GM12875 (cell line): Measurements from ENCODE around the gene STAP2.
"Not testable (repeated sequence)": the region's sequence is repeated elsewhere in the genome, so short reads cannot be mapped to it uniquely, and the experiment has no call there.

ENCODE experiments used
- H3K4me3 ChIP-seq: one replicate; pipeline ENCODE4 v1.5.1; 2011; ENCODE audit warnings: low read depth, low read length, control low read depth
- CTCF ChIP-seq: IDR thresholded peaks from 2 replicates; pipeline ENCODE4 v1.5.1; 2011; ENCODE audit warnings: low read depth, mild to moderate bottlenecking, control low read depth, inconsistent platforms, low read length, moderate library complexity, borderline replicate concordance; ENCODE audit not compliant: insufficient read depth

STAP2 gene

DNA sequence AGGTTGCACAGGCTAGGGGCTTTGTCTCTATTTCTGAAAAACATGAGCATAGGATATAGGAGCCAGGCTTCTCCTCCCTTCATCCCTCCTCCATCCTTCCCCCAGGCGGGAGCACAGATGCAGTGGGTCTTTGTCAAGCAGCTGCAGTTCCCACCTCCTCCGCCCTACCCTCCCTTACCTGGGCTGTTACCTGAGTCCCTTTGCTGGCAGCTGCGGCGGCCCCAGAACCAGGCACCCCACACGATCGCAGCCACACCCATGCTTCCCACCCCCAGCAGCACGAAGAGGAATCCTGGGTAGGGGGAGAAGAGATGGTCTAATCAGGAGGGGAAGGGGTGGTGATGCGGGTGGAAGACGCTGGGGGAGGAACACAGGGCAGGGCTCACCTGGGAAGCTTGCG, 44.2 kb downstream of the STAP2 start:
- H3K4me3 ChIP-seq: no peak overlapping the region
- no peak for TF ChIP-seq CTCF

DNA sequence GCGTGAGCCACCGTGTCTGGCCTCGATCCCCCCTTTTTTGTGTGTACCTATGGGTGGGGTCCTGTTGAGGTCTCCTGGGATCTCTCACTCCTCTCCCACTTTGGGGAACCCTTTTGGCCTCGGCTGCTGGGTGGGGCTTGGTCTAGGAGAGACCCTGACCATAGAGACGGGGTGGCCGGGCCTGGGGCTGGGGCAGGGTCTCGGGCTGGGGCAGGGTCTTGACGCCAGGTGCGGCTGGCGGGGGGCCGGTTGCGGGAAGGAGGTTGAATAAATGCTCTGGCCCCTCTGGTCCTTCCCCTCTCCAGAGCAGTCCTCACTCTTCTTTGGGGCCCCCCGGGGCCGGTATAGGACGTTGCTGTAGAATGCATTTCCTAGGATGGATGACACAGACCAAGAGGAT, 46.1 kb downstream of the STAP2 start:
- no peak overlapping the region for H3K4me3 ChIP-seq
- TF ChIP-seq CTCF: no peak

DNA sequence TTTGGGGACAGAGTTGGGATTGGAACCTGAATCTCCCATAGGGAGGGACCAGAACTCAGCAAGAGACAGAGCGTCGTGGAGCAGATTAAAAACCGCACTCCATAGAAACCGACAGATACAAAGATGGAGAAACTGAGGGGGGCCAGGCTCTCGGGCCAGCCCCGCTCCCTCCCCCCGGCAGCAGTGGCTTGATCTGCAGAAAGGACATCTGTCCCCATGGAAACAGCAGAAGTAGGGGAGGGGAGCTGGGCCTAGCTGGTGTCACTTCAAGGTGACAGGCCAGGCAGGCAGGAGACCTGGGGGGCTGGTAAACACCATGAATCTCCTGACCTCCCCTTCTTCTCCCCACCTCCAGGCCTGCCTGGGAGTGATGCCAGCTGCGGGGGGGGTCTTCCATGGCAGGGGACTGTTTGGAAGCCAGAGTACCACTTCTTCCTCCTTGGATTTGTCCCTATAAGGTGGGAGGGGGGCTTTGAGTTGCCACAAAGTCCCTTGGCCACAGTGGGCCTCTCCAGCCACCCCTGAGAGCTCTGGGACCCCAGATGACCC, 47.4 kb downstream of the STAP2 start:
- TF ChIP-seq CTCF: no peak
- no peak overlapping the region for H3K4me3 ChIP-seq

- no peak overlapping the region for H3K4me3 ChIP-seq
- no peak for TF ChIP-seq CTCF
These were observed 50.4 kb downstream of the STAP2 start for GRCh38 chr19:4288091-4288777.

- H3K4me3 ChIP-seq: not testable (repeated sequence)
These were observed 52.5 kb downstream of the STAP2 start for GRCh38 chr19:4286141-4286540.

GRCh38 chr19:4284974-4285373, 53.7 kb downstream of the STAP2 start:
- TF ChIP-seq CTCF: no peak
- no peak overlapping the region for H3K4me3 ChIP-seq

- H3K4me3 ChIP-seq: no peak overlapping the region
- TF ChIP-seq CTCF: no peak
These were observed 54.3 kb downstream of the STAP2 start for GRCh38 chr19:4284176-4284958.
